Mammary epithelial cell (primary cell): ENCODE data around the gene HAAO.

Experiments used
- EZH2 ChIP-seq: IDR thresholded peaks from 2 replicates; pipeline ENCODE4 v1.6.1; 2012; ENCODE audit warnings: low read length, inconsistent platforms, borderline replicate concordance
- TF ChIP-seq, protein P1 (sequence below), 2 donors: IDR thresholded peaks in 1 of 2; conservative IDR thresholded peaks in 1 of 2; 2 replicates each; pipeline ENCODE4 v1.5.1; 2011 to 2012; ENCODE audit warnings: inconsistent platforms in 2 of 2, low read length in 2 of 2, mild to moderate bottlenecking in 2 of 2, control low read depth in 1 of 2, low read depth in 1 of 2; ENCODE audit not compliant: insufficient read depth in 1 of 2; ENCODE audit errors: extremely low read depth in 1 of 2

DNA sequence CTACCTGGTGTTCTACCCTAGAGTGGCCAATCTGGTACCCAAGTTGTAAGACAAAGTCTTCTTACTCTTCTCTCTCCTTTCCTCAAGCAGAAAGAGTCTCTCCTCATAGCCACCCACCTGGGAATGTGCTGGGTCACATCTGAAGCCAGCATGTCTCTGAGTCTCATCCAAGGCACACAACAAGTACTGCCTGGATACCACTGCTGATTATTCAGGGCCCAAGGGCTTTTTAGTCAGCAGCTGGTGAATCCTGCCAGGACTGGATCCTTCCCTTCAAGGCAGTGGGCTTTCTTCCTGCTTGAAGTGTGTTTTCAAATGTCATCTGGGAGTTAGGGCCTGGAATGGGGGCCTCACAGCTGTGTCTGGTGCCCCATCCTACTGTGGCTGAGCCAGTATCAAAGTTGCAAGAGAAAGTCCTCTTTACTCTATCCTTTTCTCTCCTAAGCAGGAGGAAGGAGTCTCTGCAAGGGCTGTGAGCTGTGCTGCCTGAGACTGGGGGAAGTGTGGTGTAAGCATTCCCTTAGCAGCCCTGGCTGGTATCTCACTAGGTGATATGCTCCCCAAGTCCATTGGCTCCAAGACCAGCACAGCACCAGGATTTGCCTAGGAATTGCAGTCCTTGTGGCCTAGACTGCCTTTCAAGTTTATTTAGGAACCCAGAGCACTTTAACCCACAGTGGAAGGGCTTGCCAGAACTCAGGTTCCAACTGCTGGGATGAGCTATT is 55.6 kb downstream of the HAAO start:
- TF ChIP-seq, protein P1, sequence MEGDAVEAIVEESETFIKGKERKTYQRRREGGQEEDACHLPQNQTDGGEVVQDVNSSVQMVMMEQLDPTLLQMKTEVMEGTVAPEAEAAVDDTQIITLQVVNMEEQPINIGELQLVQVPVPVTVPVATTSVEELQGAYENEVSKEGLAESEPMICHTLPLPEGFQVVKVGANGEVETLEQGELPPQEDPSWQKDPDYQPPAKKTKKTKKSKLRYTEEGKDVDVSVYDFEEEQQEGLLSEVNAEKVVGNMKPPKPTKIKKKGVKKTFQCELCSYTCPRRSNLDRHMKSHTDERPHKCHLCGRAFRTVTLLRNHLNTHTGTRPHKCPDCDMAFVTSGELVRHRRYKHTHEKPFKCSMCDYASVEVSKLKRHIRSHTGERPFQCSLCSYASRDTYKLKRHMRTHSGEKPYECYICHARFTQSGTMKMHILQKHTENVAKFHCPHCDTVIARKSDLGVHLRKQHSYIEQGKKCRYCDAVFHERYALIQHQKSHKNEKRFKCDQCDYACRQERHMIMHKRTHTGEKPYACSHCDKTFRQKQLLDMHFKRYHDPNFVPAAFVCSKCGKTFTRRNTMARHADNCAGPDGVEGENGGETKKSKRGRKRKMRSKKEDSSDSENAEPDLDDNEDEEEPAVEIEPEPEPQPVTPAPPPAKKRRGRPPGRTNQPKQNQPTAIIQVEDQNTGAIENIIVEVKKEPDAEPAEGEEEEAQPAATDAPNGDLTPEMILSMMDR (conservative IDR thresholded peaks at IDR 0.05 in 1 of 2, IDR thresholded peaks at IDR 0.05 in 1 of 2; ENCODE audit: extremely low read depth in 1 of 2, insufficient read depth in 1 of 2, low read depth in 1 of 2, low read length in 2 of 2), result no peak
- TF ChIP-seq EZH2, result no peak
